GM19468 (cell line): ENCODE results near the gene DEPP1.
"Not testable (repeated sequence)": the region's sequence is repeated elsewhere in the genome, so short reads cannot be mapped to it uniquely, and the experiment has no call there.

Source experiments
- ATAC-seq: cut with Tn5 transposase; IDR thresholded peaks from one replicate; pipeline ENCODE4 v1.9.1; 2021; ENCODE audit warnings: mild to moderate bottlenecking, moderate library complexity, moderate number of reproducible peaks; ENCODE audit not compliant: unreplicated experiment; ENCODE audit errors: extremely low read depth

Gene DEPP1

GRCh38 chr10:44978570-44979280 is at the start of gene DEPP1:
DEPP1 (minus strand) TSS chr10:44978809; CDS start chr10:44978030, 779 bp downstream.
- ATAC-seq: no peak

- no peak for ATAC-seq
Measured at GRCh38 chr10:45023426-45023825, 44.8 kb upstream of the DEPP1 start.

GRCh38 chr10:45015590-45015989 is 37.0 kb upstream of the DEPP1 start:
- ATAC-seq: no peak

GRCh38 chr10:45014557-45014956 is 35.9 kb upstream of the DEPP1 start:
- not testable (repeated sequence) for ATAC-seq

- peak; percentile 46 for ATAC-seq
Measured at GRCh38 chr10:45008524-45009161, 30.0 kb upstream of the DEPP1 start.

GRCh38 chr10:45006276-45007030 is 27.8 kb upstream of the DEPP1 start:
- no peak for ATAC-seq

GRCh38 chr10:45005284-45005683 is 26.7 kb upstream of the DEPP1 start:
- ATAC-seq: no peak

- no peak for ATAC-seq
Measured at GRCh38 chr10:45004661-45005060, 26.1 kb upstream of the DEPP1 start.

- no peak for ATAC-seq
Measured at GRCh38 chr10:45003432-45004000, 24.9 kb upstream of the DEPP1 start.

GRCh38 chr10:45001381-45002148 is 23.0 kb upstream of the DEPP1 start:
- ATAC-seq: peak; percentile 60

- peak; percentile 42 for ATAC-seq
Measured at GRCh38 chr10:45000752-45001380, 22.3 kb upstream of the DEPP1 start, which contains the start of gene ZNF22. ZNF22 (plus strand) TSS chr10:45000923; CDS start chr10:45003369, 2,446 bp downstream.

- no peak for ATAC-seq
Measured at GRCh38 chr10:45000138-45000751, 21.6 kb upstream of the DEPP1 start.

- no peak for ATAC-seq
Measured at GRCh38 chr10:44998146-44998631, 19.6 kb upstream of the DEPP1 start.

GRCh38 chr10:44997105-44997748 is 18.6 kb upstream of the DEPP1 start:
- no peak for ATAC-seq

- no peak for ATAC-seq
Measured at GRCh38 chr10:44995914-44996669, 17.5 kb upstream of the DEPP1 start.

- no peak for ATAC-seq
Measured at GRCh38 chr10:44995581-44995913, 16.9 kb upstream of the DEPP1 start.

GRCh38 chr10:44994752-44995530 is 16.3 kb upstream of the DEPP1 start:
- no peak for ATAC-seq
